Nephron (organoid): ENCODE measurements around the gene C5.
"Not testable (repeated sequence)": the region's sequence is repeated elsewhere in the genome, so short reads cannot be mapped to it uniquely, and the experiment has no call there.

Source experiments
- H3K27ac Mint-ChIP-seq, 3 experiments: 2 replicates each; pipeline ENCODE4 v1.8.0; 2020; ENCODE audit warnings: mixed read lengths in 3 of 3, mild to moderate bottlenecking in 2 of 3, moderate library complexity in 1 of 3
- H3K27me3 Mint-ChIP-seq: 2 replicates; pipeline ENCODE4 v1.8.0; 2021; ENCODE audit warnings: low read depth, mild to moderate bottlenecking, moderate library complexity, mixed read lengths
- H3K36me3 Mint-ChIP-seq: 2 replicates; pipeline ENCODE4 v1.8.0; 2020; ENCODE audit warnings: low read depth, mixed read lengths
- H3K4me1 Mint-ChIP-seq: 2 replicates; pipeline ENCODE4 v1.8.0; 2020; ENCODE audit warnings: mixed read lengths
- H3K4me3 Mint-ChIP-seq, 3 experiments: 2 replicates each; pipeline ENCODE4 v1.8.0; 2020; ENCODE audit warnings: mild to moderate bottlenecking in 3 of 3, mixed read lengths in 3 of 3, moderate library complexity in 2 of 3
- H3K9me3 Mint-ChIP-seq: 2 replicates; pipeline ENCODE4 v1.8.0; 2020; ENCODE audit warnings: mixed read lengths
- TF ChIP-seq, protein P1 (sequence below), 3 experiments: fragments of 200-600 bp; sonication (generic); IDR thresholded peaks; one replicate each; pipeline ENCODE4 v1.5.0; 2021; ENCODE audit warnings: antibody characterized with exemption in 3 of 3; ENCODE audit not compliant: unreplicated experiment in 3 of 3

The C5 gene

DNA sequence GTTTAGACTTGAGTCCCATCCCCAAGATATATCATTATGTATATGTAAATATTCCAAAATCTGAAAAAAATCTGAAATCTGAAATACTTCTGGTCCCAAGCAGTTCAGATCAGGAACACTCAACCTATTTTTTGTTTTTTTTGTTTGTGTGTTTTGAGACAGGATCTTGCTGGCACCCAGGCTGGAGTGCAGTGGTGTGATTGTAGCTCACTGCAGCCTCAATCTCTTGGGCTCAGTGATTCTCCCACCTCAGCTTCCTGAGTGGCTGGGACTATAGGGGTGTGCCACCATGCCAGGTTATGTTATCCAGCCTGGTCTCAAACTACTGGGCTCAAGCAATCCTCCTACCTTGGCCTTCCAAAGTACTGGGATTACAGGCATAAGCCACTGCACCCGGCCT lies 72.8 kb downstream of the C5 start:
- no peak overlapping the region for H3K27ac Mint-ChIP-seq
- TF ChIP-seq, protein P1, sequence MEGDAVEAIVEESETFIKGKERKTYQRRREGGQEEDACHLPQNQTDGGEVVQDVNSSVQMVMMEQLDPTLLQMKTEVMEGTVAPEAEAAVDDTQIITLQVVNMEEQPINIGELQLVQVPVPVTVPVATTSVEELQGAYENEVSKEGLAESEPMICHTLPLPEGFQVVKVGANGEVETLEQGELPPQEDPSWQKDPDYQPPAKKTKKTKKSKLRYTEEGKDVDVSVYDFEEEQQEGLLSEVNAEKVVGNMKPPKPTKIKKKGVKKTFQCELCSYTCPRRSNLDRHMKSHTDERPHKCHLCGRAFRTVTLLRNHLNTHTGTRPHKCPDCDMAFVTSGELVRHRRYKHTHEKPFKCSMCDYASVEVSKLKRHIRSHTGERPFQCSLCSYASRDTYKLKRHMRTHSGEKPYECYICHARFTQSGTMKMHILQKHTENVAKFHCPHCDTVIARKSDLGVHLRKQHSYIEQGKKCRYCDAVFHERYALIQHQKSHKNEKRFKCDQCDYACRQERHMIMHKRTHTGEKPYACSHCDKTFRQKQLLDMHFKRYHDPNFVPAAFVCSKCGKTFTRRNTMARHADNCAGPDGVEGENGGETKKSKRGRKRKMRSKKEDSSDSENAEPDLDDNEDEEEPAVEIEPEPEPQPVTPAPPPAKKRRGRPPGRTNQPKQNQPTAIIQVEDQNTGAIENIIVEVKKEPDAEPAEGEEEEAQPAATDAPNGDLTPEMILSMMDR (IDR thresholded peaks at IDR 0.05; ENCODE audit: unreplicated experiment in 3 of 3) = no peak
- H3K27me3 Mint-ChIP-seq = no peaks in the 10 kb centered on the region
- peaks cover 23% of the 10 kb centered on the region for H3K4me1 Mint-ChIP-seq
- H3K9me3 Mint-ChIP-seq = no peaks in the 10 kb centered on the region
- H3K4me3 Mint-ChIP-seq = no peak overlapping the region
- no peaks in the 10 kb centered on the region for H3K36me3 Mint-ChIP-seq

DNA sequence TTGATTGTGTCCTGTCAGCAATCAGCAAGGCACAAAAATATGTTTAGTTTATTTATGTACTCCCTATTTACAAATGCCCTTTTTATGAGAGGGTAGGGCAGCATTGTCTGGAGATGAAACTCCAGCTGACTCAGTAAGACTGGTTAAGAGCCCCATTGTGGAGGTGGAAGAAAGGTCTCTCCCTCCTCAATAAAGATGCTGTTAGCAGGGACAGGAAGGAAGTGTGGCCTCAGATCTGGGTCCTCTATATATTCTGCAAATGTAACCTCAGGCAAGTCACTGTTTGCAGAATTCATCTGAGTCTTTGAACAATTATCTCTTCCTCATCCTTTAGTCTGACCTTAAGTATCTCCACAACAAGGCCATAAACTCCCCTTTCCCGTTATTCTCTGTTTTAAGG lies 75.2 kb downstream of the C5 start:
- Mint-ChIP-seq H3K4me3 (no peak overlapping the region), H3K27ac (peak overlapping the region; percentile 51 to 89 (median 87)), H3K4me1 (peaks cover 36% of the 10 kb centered on the region), H3K36me3 (no peaks in the 10 kb centered on the region), H3K9me3 (no peaks in the 10 kb centered on the region), H3K27me3 (no peaks in the 10 kb centered on the region)
- TF ChIP-seq, protein P1 (IDR thresholded peaks at IDR 0.05; ENCODE audit: unreplicated experiment in 3 of 3) = no peak

DNA sequence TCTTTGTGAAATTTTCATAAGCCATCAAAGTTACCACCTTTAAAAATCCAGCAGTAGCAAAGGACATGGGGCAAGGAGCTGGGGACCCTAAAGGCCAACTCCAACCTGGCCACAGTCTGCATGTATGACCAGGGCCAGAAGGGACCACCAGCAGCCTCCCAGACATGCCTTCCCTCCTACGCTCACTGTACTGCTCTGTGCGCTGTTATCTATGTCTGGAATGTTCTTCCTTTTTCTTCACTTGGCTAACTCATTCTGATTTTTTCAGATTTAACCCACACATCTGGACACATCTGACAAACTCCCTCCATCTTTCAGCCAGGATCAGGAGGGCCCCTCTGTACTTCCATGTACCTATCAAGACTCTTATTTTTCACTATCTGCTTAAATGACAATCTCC lies 75.9 kb downstream of the C5 start:
- Mint-ChIP-seq H3K4me3 (no peak overlapping the region), H3K36me3 (no peaks in the 10 kb centered on the region), H3K27ac (peak overlapping the region; percentile 51 to 89 (median 87)), H3K27me3 (no peaks in the 10 kb centered on the region), H3K4me1 (peaks cover 41% of the 10 kb centered on the region), H3K9me3 (no peaks in the 10 kb centered on the region)
- TF ChIP-seq, protein P1 (IDR thresholded peaks at IDR 0.05; ENCODE audit: unreplicated experiment in 3 of 3) = no peak

DNA sequence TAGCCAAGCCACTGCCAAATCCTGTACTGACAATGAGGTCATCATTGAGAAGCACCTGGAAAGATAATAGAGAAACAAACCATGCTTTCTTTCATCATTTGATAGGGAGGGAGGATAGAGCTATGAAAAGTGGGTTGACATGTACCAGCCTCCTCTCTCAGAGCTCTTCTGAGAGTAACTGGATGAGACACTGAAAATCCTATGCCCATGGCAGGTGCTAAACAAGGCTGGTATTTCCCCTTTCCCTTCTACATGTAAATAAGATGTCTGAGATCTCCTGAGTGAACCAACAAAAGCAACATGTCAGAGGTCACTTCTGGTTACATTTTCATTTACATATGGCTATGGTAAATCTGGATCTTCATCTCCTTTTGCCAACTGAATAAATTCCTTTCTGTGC lies 78.1 kb downstream of the C5 start:
- H3K9me3 Mint-ChIP-seq = no peaks in the 10 kb centered on the region
- TF ChIP-seq, protein P1 (IDR thresholded peaks at IDR 0.05; ENCODE audit: unreplicated experiment in 3 of 3) = no peak
- peaks cover 41% of the 10 kb centered on the region for H3K4me1 Mint-ChIP-seq
- peak overlapping the region in 2 of 3 experiments; percentile 44 to 65 for H3K27ac Mint-ChIP-seq
- H3K27me3 Mint-ChIP-seq = peaks cover 4% of the 10 kb centered on the region
- no peak overlapping the region for H3K4me3 Mint-ChIP-seq
- no peaks in the 10 kb centered on the region for H3K36me3 Mint-ChIP-seq

DNA sequence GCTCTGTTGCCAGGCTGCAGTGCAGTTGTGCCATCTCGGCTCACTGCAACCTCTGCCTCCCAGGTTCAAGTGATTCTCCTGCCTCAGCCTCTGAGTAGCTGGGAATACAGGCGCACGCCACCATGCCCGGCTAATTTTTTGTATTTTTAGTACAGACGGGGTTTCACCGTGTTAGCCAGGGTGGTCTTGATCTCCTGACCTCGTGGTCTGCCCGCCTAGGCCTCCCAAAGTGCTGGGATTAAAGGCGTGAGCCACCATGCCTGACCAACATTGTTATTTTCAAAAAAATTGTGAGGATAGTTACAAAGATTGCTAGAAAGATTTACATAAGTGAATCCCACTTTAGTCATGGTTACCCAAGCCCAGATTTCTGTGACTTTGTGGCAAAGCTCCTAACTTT lies 78.6 kb downstream of the C5 start:
- peaks cover 44% of the 10 kb centered on the region for H3K4me1 Mint-ChIP-seq
- not testable (repeated sequence) for H3K27me3 Mint-ChIP-seq, H3K9me3 Mint-ChIP-seq, H3K27ac Mint-ChIP-seq, H3K4me3 Mint-ChIP-seq, H3K36me3 Mint-ChIP-seq

DNA sequence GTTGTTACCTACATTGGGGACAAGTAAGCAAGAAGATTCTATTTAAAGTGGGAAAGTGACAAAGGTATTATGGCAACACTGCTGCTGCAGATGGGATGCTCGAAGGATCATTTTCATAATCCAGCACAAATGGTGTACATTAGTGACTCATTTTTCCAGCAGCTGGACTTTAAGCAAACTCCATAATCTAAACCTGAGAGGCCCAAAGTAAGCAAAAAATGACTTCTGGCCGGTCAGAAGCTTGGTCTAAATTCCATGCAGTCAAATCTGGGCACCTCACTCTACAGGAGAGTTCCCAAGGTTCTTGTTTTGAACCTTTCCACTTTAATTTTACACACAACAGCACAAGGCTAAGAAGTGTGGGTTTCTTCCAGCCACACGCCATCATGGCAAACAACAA lies 79.8 kb downstream of the C5 start:
- no peaks in the 10 kb centered on the region for H3K36me3 Mint-ChIP-seq
- no peak overlapping the region for H3K4me3 Mint-ChIP-seq
- peaks cover 4% of the 10 kb centered on the region for H3K27me3 Mint-ChIP-seq
- TF ChIP-seq, protein P1 (IDR thresholded peaks at IDR 0.05; ENCODE audit: unreplicated experiment in 3 of 3) = no peak
- peak overlapping the region in 1 of 3 experiments; percentile 51 for H3K27ac Mint-ChIP-seq
- no peaks in the 10 kb centered on the region for H3K9me3 Mint-ChIP-seq
- peaks cover 48% of the 10 kb centered on the region for H3K4me1 Mint-ChIP-seq
